ENCODE results near the gene ABCG1. TPM values are rescaled to one million over a fixed set of nuclear protein-coding genes. Genes with fewer than 3 reads are reported as not detected.

Gene ABCG1
- total and polyA plus RNA-seq, 4 donors: 1.6 to 9.7 (median 5.3) TPM

GRCh38 chr21:42191696-42192595, 27.0 kb upstream of the ABCG1 start:
- Histone ChIP-seq H3K9me3 (ENCODE audit: control insufficient read depth in 4 of 4, low read length in 3 of 4) (no peaks in the 10 kb centered on the region), H3K36me3 (ENCODE audit: control insufficient read depth in 4 of 4, insufficient read depth in 3 of 4, low read depth in 1 of 4, low read length in 3 of 4) (no peaks in the 10 kb centered on the region), H3K9ac (ENCODE audit: low read depth in 1 of 2, low read length in 2 of 2) (no peak overlapping the region), H3K27me3 (ENCODE audit: control insufficient read depth in 4 of 4, insufficient read depth in 4 of 4, low read length in 3 of 4) (no peaks in the 10 kb centered on the region), H3K4me3 (ENCODE audit: low read depth in 1 of 3, low read length in 3 of 3) (no peak overlapping the region), H3K4me1 (ENCODE audit: control insufficient read depth in 4 of 4, insufficient read depth in 4 of 4, low read length in 3 of 4) (no peaks in the 10 kb centered on the region), H3K27ac (ENCODE audit: low read depth in 1 of 2, low read length in 2 of 2) (no peak overlapping the region)
- TF ChIP-seq TAF1 (conservative IDR thresholded peaks at IDR 0.05) (no peak), REST (IDR thresholded peaks at IDR 0.05) (no peak), HNF4A (conservative IDR thresholded peaks at IDR 0.05) (no peak), RAD21 (IDR thresholded peaks at IDR 0.05) (no peak), ZBTB33 (IDR thresholded peaks at IDR 0.05) (no peak), GABPA (IDR thresholded peaks at IDR 0.05 in 1 of 2, conservative IDR thresholded peaks at IDR 0.05 in 1 of 2) (no peak), CTCF (IDR thresholded peaks at IDR 0.05; ENCODE audit: low read depth, low read length, missing input control) (no peak), NR2F2 (IDR thresholded peaks at IDR 0.05) (no peak), RXRA (IDR thresholded peaks at IDR 0.05) (no peak), YY1 (IDR thresholded peaks at IDR 0.05) (no peak), EGR1 (IDR thresholded peaks at IDR 0.05; ENCODE audit: low read depth in 2 of 2) (no peak), FOXA2 (IDR thresholded peaks at IDR 0.05) (no peak)
- TF ChIP-seq, protein P1, sequence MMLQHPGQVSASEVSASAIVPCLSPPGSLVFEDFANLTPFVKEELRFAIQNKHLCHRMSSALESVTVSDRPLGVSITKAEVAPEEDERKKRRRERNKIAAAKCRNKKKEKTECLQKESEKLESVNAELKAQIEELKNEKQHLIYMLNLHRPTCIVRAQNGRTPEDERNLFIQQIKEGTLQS (IDR thresholded peaks at IDR 0.05): no peak
- TF ChIP-seq, protein P2, sequence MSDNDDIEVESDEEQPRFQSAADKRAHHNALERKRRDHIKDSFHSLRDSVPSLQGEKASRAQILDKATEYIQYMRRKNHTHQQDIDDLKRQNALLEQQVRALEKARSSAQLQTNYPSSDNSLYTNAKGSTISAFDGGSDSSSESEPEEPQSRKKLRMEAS (IDR thresholded peaks at IDR 0.05): no peak
- WGBS: 86% methylated on average over 21 of the region's 21 CpGs
- DNase-seq (ENCODE audit: low spot score): no peak

Measured in liver (tissue), 9 donors.